Posterior vena cava (tissue), 2 donors: ENCODE data around the gene UCHL5. TPM values are rescaled to one million over a fixed set of nuclear protein-coding genes. Genes with fewer than 3 reads are reported as not detected.
"Not testable (repeated sequence)": the region's sequence is repeated elsewhere in the genome, so short reads cannot be mapped to it uniquely, and the experiment has no call there.

Experiments
- DNase-seq: peaks from one replicate; pipeline ENCODE4 v3.0.0-alpha.2; 2020; ENCODE audit warnings: low spot score
- intact Hi-C, 2 donors: fragments of 100-400 bp; cut with DNase I; formaldehyde crosslinking; loops; one replicate each; pipeline versions ENCODE4 v1.14.1 to v1.14.2; 2022 to 2023
- total RNA-seq, 2 donors: library from RNA; stranded (reverse); fragmentation: NEBNext Ultra II Directional; extraction: Animal tissue kit (Norgen Biotek cat#: 25700); gene quantifications; one replicate each; pipeline ENCODE4 v1.2.1, GENCODE V29; 2021
- donor health status: DM: yes; HTN: yes; CAD: no.
- donor health status: DM: yes; HTN: yes; CAD: no.

The UCHL5 gene
- total RNA-seq, 2 donors from 2014 or later = 26.0 to 36.7 TPM

DNA sequence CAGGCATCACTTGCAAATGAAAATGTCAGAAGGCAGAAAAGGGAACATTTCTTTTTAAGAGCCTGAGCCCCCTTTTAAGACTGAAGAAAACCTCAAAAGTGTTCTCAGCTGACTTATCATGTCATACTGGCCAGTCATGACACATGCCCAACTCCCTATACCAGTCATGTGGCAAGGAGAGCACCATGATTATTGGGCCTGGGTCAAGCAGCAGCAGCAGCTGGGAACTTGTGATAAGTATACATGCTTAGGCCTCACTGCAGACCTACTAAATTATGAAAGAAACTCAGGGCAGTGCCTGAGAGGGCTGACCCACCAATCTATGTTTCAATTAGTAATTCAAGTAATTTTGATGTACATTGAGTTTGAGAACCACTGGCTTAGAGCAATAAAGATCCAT is 8.9 kb upstream of the UCHL5 start:
- intact Hi-C loops = loop anchor here in 1 of 2 donors (10.0 kb wide), 1 partner anchor 47 kb away; no protein-coding TSS in a partner anchor

DNA sequence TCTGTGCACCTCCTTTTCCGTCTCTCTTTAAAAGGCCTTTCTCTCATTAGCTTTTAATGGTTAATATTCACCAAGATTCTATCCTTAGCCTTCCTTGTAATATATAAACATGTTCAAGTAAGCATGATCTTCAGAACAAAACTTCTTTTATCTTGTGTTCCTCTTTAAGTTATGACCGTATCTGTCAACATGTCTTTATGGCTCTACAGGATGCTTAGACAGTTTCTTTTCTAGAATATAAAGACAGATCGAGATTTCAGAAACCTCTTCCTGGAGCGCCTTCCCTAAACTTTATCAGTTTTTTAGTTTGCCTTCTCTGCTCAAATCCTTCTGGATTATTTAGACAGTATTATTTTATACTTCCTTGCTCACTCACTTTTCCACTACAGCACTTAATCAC is 7.4 kb upstream of the UCHL5 start:
- no peak for DNase-seq
- intact Hi-C loops = loop anchor here in 1 of 2 donors (10.0 kb wide), 1 partner anchor 48 kb away; no protein-coding TSS in a partner anchor

More for the DNA sequence above, 8.9 kb upstream of the UCHL5 start:
- no peak for DNase-seq

DNA sequence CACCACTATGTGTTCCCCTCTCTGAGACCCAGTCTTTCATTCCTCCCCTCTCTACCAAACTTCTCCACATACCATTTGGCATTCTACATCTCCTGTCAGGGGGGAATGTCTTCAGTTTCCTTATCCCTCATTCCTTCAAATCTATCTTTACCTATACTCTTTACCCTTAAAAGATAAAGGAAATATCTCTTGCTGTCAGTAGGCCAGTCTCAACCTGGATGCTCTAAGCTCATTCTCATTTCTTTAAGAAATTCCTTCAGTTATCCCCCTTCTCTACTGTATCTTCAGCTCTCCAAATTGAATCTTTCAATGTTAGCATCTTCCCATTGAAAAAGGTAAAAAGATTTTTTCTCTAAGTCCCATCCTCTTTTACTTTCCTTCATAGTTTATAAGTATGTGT is 6.8 kb upstream of the UCHL5 start:
- no peak for DNase-seq
- intact Hi-C loops = loop anchor here in 1 of 2 donors (10.0 kb wide), 1 partner anchor 49 kb away; no protein-coding TSS in a partner anchor

DNA sequence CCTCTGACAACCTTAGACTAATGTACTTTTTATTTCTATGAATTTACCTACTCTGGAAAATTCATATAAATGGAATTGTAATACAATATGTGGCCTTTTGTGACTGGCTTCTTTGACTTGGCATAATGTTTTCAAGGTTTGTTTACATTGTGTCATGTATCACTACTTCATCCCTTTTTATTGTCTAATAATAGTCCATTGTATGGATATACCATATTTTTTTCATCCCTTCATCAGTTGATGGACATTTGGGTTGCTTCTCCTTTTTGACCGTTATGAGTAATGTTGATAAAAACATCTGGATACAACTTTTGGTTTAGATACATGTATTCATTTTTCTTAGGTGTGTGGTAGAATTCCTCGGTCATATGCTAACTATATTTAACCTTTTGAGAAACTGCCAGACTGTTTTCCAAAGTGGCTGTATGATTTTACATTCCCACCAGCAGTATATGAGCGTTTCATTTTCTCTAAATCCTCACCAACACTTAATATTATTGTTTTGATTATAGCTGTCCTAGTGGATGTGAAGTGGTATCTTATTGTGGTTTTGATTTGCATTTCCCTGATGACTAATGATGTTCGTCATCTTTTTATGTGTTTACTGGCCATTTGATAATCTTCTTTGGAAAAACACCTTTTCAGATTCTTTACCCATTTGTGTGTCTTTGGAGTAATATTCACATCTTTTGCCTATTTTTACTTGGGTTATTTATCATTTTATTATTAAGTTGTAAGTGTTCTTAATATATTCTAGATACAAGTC is 3.7 kb upstream of the UCHL5 start:
- DNase-seq = no peak
- intact Hi-C loops = loop anchor here in 1 of 2 donors (10.0 kb wide), 1 partner anchor 52 kb away; no protein-coding TSS in a partner anchor

DNA sequence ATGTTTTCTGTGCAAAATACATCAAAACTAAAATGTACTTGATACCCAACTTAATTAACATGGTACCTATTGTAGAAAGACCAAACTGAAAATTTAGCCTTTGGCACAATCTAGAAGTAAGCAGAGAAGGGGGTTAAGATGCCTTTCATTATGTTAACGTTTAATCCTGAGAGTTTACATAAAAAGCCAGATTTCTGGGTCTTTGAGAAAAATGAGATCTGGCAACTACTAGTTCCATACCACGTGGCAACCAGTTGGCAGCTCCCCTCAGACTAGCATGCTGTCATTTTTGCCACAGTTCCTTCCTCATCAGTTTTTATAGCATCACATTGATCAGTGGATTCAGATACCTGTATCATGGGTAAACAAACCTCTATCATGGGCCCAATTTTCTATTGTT is 1.8 kb upstream of the UCHL5 start:
- no peak for DNase-seq
- intact Hi-C loops = loop anchor here (2.0 to 10.0 kb wide), 2 partner anchors 54 to 60 kb away; no protein-coding TSS in a partner anchor

DNA sequence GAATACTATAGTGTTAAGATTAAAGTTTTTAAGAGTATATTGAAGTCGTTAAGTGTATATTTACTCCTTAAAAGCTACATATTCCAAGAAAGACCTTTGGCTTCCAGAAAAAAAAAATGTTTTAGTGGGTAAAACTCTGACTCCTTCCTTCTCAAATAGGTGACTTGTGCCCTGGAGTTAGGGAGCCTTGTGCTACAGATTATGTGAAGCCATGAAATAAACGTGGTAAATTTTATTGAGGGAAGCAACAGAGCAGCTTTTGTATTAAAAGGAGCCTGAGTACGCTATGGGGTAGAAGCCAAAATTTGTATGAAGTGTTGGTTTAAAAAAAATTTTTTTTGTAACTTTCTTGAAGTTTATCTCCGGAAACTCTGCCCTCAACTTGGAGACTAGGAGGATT is 1.2 kb upstream of the UCHL5 start:
- intact Hi-C loops = loop anchor here (2.0 to 10.0 kb wide), 2 partner anchors 54 to 60 kb away; no protein-coding TSS in a partner anchor
- DNase-seq = no peak

DNA sequence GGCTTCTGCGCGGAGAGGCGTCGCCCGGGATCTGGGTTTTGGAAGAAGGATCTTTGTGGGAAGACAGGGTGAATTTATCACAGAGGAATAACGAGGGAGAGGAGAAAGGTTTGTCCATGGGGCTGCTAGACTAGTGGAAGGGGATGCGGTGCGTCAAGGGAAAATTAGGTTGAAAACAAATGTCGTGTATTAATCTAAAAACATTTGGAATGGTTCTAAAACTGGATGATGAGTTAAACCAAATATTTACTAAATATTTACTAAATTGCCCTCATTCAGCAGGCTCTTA is 899 bp upstream of the UCHL5 start:
- intact Hi-C loops = loop anchor here (2.0 to 10.0 kb wide), 2 partner anchors 55 to 61 kb away; no protein-coding TSS in a partner anchor
- no peak for DNase-seq

DNA sequence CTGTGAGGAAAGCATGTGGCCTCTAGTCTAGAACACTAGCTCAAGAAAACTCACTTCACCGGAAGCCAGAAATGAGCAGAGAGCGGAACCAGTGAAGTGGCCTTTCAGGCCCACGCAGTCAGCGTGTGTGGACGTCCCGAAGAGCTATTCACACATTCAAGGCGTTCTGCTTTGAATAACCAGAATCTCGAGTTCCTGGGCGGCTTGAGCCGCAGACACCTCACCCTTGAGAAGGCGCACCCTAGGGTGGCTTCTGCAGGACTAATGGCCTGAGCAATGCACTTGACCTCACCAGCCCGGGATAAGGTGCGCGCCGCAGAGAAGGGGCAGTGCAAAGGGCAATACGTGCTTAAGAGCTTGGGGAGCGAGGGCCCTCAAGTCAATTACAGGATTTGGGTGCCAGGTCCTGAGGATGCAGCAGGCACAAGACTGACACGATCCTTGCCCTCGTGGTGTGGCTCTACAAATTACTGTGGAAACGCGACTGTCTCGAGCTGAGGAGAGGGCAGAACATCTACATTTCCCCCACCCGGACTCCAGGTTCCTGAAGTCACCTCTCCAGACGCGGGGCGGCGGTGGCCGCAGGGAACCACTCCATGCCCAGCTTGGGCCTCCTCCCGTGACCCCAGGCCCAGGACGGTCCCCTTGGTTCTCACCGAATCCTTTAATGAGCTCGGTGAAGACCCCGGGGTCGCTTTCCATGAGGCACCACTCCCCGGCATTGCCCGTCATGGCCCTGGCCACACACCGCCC is 455 bp downstream of the UCHL5 start:
- DNase-seq = peak; percentile 84
- intact Hi-C loops = no loop called here

DNA sequence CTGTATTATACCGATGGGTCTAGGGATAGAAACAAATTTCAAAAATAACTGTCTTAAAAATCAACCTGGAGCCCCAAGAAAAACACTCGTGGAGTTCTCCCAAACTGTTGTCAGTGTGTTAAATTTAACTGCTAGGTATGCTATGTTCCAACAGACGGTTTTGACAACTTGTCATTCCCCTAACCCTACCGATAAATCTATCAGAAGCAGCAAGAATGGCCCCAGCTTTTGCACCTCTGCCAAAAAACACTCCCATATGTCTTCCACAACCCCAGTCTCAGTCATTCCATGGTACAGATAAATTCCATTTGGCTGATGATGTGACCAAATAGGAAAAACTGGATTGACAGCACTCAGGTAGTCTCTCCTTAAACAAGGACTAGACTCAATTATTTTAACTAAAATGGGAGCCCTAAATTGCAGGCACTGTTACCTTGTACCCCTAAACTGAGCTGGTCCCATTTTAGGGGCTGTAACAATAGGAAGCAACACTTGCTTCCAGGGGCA is 4.9 kb downstream of the UCHL5 start:
- no peak for DNase-seq
- intact Hi-C loops = no loop called here

DNA sequence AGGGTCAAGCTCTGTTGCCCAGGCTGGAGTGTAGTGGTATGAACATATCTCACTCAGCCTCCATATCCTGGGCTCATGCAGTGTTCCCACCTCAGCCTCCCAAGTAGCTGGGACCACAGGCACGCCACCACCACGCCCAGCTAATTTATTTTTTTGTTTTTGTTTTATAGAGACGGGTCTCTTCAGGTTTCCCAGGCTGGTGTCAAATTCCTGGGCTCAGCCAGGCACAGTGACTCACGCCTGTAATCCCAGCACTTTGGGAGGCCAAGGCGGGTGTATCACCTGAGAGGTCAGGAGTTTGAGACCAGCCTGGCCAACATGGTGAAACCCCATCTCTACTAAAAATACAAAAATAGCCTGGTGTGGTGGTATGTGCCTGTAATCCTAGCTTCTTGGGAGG is 10.2 kb downstream of the UCHL5 start:
- DNase-seq, intact Hi-C loops: not testable (repeated sequence)

DNA sequence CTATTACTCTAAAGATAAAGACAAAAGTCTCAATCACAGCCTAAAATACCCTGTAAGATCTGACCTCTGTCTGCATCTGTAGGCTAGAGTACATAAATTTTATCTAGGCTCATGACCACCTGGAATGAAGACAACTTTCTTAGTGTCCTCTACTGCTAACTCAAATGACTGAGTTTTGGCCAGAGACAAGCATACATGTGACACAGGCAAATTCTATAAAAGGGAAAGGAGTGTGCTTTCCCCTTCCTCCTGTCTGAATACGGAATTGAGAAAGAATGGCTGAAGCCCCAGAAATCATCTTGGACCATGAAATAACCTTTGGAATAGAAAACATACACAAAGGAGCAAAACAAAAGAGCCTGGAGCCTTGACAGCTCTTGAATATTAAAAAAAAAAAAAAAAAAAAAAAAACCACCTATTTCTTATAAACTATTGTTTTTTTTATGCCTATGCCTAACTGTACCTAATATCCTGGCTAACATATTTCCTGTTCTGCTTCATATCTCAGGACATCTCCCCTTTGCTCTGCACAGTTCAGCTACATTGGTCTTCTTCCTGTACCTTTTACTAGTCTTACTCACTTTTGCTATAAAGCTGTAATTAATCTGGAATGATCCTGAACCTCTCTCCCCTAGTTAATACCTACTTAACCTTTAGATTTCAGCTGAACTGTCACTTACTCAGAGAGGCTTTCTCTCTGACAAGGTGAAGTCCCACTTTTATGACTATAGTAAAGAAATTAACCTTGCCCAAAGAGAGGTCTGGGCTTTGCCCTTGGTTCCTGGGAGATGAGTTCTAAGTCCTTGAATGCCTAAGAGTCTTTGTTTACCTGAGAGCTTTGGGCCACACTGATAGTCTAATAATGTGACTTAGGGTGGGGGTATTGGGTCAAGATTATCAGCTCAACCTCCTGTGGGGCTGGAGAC is 16.1 kb downstream of the UCHL5 start:
- intact Hi-C loops = no loop called here
- DNase-seq = no peak

DNA sequence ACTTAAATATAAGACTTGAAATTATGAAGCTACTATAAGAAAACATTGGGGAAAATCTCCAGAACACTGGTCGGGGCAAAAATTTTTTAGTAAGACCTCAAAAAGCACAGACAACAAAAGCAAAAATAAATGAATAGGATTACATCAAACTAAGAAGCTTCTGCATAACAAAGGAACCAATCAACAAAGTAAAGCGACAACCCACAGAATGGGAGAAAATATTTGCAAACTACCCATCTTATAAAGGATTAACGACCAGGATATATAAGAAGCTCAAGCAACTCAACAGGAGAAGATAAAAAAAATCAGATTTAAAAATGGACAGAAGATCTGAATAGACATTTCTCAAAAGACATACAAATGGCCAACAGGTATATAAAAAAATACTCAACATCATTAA is 19.1 kb downstream of the UCHL5 start:
- DNase-seq = no peak

DNA sequence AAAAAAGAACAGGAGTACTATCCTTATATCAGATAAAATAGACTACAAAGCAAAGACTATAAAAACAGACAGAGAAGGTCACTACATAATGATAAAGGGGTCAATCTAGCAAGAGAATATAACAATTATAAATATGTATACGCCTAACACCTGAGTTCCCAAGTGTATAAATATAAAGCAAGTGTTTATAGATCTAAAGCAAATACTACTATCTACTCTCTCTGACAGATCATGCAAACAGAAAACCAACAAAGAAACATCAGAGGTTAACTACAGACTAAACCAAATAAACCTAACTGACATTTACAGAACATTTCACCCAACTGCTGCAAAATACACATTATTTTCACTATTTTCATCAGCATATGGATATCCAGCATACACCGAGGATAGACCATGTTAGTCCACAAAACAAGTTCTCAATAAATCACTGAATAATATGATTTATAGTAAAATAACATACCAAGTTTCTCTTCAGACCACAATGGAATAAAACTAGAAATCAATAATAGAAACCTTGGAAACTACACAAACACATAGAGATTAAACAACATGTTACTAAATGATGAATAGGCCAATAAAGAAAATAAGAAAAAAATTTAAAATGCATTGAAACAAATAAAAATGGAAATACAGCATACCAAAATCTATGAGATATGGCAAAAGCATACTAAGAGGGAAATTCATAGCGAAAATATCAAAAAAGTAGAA is 22.7 kb downstream of the UCHL5 start:
- no peak for DNase-seq
- intact Hi-C loops = no loop called here

More for the DNA sequence above, 19.1 kb downstream of the UCHL5 start:
- intact Hi-C loops = no loop called here

DNA sequence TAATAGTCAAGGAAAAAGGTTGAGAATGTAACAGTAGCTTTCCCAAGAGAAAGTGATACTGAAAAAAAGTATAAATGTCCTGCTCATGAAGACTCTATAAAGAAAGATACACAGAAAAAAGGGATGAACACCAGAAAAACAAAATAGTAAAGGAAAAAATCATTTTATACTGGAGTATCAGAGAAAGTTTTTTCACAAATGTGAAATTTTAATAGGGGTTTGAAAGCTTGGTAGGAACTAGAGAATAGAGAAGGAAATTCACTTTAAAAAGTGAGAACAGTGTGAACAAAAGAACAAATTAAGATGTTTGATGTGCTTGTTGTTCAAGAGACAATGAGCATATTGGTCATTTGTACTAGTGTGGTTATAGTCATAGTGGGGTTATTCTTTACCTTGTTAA is 25.6 kb downstream of the UCHL5 start:
- intact Hi-C loops = no loop called here
- DNase-seq = no peak

DNA sequence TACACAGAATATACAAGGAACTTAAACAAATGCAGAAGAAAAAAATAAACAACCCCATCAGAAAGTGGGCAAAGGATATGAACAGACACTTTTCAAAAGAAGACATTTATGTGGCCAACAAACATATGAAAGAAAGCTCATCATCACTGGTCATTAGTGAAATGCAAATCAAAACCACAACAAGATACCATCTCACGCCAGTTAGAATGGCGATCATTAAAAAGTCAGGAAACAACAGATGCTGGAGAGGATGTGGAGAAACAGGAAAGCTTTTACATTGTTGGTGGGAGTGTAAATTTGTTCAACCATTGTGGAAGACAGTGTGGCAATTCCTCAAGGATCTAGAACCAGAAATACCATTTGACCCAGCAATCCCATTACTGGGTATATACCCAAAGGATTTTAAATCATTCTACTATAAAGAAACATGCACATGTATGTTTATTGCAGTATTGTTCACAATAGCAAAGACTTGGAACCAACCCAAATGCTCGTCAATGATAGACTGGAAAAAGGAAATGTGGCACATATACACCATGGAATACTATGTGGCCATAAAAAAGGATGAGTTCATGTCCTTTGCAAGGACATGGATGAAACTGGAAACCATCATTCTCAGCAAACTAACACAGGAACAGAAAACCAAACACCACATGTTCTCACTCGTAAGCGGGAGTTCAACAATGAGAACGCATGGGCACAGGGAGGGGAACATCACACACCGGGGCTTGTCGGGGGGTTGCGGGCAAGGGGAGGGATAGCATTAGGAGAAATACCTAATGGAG is 26.3 kb downstream of the UCHL5 start:
- intact Hi-C loops, DNase-seq: not testable (repeated sequence)

DNA sequence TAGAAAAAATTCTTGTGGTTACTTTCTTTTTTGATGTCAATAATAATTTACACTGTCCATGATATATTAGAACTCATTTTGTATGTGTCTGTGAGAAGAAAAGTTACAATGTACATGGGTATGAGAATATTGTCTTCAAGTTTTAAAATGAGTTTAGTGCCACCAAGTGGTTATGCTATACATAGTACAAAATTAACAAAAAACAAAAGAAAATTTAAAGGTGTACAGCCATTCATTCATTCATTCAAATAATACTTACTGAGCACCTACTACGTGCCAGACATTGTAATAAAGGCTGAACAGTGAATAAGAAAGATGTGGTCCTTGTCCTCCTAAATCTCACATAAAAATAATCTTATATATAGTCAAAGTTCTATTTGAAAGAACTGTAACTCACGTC is 27.7 kb downstream of the UCHL5 start:
- no peak for DNase-seq
- intact Hi-C loops = no loop called here

DNA sequence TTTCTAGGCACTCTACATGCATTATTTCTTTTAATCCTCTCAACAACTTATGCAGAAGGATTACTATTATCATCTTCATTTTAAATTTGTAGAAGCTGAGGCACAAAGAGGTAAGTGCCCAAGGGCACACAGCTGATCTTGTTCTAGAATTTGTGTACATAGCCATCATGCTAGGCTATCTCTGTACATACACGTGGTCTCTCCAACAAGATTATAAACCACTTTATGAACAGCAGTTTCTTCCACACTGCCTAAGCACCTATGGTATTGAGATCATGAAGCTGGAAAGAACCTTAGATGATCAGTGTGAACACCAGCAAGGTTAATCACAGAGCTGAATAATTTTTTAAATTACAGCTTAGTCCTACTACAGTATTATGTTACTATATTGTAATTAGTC is 28.9 kb downstream of the UCHL5 start:
- intact Hi-C loops = no loop called here
- DNase-seq = no peak

DNA sequence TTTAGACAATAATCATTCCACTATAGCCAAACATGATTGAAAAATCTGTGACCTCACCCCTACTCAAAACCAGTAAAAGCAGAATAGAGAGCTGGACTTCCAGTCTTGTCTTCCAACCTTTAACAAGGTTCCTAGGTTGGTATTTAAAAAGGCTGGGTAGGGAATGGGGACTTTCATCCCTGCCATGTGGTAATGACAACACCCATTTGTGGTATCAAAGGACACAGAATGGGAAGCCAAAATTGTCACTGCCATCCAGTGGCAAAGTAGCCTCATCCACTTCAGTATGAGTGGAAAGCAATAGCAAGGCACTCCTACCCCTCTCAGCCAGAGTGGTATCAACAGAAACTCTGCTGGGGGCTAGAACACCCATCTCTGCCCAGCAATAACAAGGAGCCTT is 33.9 kb downstream of the UCHL5 start:
- no peak for DNase-seq
- intact Hi-C loops = loop anchor here in 1 of 2 donors (10.0 kb wide), 2 partner anchors 220 to 550 kb away; partner anchors contain the start of gene RGS2
